GM10266 (cell line): ENCODE data around the gene CCDC158.
"Not testable (repeated sequence)": the region's sequence is repeated elsewhere in the genome, so short reads cannot be mapped to it uniquely, and the experiment has no call there.

ENCODE experiments used
- DNase-seq: peaks from one replicate; pipeline ENCODE4 v3.0.0; 2012; ENCODE audit errors: extremely low spot score
- TF ChIP-seq, protein P1 (sequence below): IDR thresholded peaks from 2 replicates; pipeline ENCODE4 v1.5.1; 2012; ENCODE audit warnings: mild to moderate bottlenecking, low read depth; ENCODE audit not compliant: control insufficient read depth, insufficient read depth; ENCODE audit errors: missing control alignments

The CCDC158 gene

GRCh38 chr4:76457885-76458284 lies 36.9 kb upstream of the CCDC158 start:
- TF ChIP-seq, protein P1, sequence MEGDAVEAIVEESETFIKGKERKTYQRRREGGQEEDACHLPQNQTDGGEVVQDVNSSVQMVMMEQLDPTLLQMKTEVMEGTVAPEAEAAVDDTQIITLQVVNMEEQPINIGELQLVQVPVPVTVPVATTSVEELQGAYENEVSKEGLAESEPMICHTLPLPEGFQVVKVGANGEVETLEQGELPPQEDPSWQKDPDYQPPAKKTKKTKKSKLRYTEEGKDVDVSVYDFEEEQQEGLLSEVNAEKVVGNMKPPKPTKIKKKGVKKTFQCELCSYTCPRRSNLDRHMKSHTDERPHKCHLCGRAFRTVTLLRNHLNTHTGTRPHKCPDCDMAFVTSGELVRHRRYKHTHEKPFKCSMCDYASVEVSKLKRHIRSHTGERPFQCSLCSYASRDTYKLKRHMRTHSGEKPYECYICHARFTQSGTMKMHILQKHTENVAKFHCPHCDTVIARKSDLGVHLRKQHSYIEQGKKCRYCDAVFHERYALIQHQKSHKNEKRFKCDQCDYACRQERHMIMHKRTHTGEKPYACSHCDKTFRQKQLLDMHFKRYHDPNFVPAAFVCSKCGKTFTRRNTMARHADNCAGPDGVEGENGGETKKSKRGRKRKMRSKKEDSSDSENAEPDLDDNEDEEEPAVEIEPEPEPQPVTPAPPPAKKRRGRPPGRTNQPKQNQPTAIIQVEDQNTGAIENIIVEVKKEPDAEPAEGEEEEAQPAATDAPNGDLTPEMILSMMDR, result no peak
- no peak for DNase-seq

DNA sequence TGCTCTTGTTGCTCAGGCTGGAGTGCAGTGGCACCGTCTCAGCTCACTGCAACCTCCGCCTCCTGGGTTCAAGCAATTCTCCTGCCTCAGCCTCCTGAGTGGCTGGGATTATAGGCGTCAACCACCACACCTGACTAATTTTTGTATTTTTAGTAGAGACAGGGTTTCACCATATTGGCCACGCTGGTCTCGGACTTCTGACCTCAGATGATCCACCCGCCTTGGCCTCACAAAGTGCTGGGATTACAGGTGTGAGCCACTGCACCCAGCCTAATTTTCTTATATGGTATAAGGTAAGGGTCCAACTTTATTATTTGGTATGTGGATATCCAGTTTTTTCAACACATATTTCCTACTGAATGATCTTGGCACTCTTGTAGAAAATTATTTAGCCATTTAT lies 33.1 kb upstream of the CCDC158 start:
- not testable (repeated sequence) for DNase-seq

- DNase-seq, result no peak
- TF ChIP-seq, protein P1, result no peak
Observed at GRCh38 chr4:76453232-76453631, 32.3 kb upstream of the CCDC158 start.

GRCh38 chr4:76449833-76450232 lies 28.9 kb upstream of the CCDC158 start:
- DNase-seq, result no peak
- TF ChIP-seq, protein P1, result no peak

- no peak for DNase-seq
- TF ChIP-seq, protein P1, result no peak
Observed at GRCh38 chr4:76449362-76449767, 28.4 kb upstream of the CCDC158 start.

DNA sequence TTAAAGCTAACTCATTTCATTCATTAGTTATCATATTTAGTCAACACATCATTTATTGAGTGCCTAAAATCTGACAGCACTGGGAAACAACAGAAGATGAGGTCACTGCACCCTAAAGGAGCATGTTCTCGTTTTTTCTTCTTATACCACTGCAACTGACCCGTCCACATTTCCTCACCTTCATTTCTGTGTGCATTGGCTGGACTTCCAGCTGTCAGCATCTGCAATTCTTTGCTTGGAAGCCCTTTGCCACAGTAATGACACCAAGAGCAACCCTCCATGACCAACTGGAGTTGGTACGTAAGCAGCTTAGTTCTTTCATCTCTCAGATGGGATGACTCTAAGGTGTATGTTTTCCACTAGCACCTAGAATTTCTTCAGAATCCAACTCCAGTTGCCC lies 27.3 kb upstream of the CCDC158 start:
- TF ChIP-seq, protein P1, result no peak

DNA sequence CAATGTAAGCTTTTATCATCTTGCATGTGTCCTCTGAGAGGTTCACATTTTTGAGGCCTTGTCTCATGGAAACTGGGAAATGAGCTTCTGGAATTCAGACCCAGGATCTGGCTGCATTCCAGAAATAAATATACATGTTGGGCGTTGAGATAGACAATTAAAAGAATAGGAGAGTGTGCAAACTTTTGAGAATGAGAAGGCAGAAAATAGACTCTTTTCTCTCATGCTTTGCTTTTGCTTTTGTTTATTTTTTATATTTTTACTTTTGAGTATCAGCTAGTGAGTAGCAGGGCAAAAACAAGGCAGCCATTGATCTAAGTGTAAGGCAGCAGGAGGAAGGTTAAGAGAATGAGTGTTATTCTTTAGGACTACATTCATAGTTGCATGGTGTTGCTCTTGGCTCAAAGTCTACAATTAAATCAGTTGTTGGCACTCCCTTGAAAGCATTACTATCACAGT lies 26.5 kb upstream of the CCDC158 start:
- DNase-seq, result no peak
- TF ChIP-seq, protein P1, result no peak

More for the DNA sequence above, 27.3 kb upstream of the CCDC158 start:
- no peak for DNase-seq

GRCh38 chr4:76445911-76446310 lies 25.0 kb upstream of the CCDC158 start:
- TF ChIP-seq, protein P1, result no peak
- no peak for DNase-seq
